NCI-H1417 treated with DMSO at 0.1 percent for 48 hours (cell line): ENCODE data around the gene PLCB1.

Experiments used
- DNase-seq: peaks from one replicate; lab custom pipeline; 2025; lab: John Stamatoyannopoulos, UW

The PLCB1 gene

GRCh38 chr20:8720089-8720488, 588.0 kb downstream of the PLCB1 start:
- no peak for DNase-seq

GRCh38 chr20:8721098-8721497, 589.0 kb downstream of the PLCB1 start:
- peak; percentile 12 for DNase-seq

- DNase-seq, result peak; percentile 14
Observed at GRCh38 chr20:8722277-8722928, 590.3 kb downstream of the PLCB1 start.

DNA sequence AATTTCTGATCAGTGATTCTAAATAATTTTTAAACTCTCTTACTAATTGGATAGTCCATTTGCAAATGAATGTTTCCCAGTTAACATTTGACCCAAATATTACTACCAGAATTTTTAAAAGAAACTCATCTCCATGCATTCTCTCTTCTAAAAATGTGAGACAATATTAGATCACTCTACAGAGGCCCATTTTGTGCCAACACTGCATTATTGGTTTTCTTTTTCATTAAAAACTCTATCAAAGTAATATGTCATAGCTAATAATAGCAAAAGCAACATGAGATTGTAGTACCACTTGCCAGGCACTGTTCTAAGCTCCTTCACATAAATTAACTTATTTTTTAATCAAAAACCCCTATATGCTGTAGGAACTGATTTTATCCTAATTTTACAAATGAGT, 591.2 kb downstream of the PLCB1 start:
- no peak for DNase-seq

DNA sequence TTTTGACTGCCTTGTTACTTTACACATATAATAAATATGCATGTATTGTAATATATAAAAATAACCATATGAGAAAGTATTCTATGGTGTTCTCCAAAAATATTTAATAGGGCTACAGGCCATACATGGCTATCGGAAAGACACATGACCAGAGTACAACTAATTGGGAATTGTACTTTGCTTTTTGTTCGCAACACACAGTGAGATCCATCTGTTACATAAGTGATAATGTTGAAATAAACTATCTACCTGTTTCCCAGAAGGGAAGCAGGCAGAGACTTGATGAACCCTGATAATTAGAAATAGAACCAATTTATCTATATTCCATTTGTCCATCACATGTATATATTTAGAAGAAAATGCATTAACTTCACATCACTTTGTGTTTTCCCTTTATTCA, 592.8 kb downstream of the PLCB1 start:
- no peak for DNase-seq

GRCh38 chr20:8726460-8726859, 594.4 kb downstream of the PLCB1 start:
- no peak for DNase-seq

GRCh38 chr20:8735014-8735413, 602.9 kb downstream of the PLCB1 start:
- DNase-seq, result no peak

GRCh38 chr20:8735674-8736073, 603.6 kb downstream of the PLCB1 start:
- DNase-seq, result no peak

GRCh38 chr20:8740265-8740664, 608.2 kb downstream of the PLCB1 start:
- no peak for DNase-seq

DNA sequence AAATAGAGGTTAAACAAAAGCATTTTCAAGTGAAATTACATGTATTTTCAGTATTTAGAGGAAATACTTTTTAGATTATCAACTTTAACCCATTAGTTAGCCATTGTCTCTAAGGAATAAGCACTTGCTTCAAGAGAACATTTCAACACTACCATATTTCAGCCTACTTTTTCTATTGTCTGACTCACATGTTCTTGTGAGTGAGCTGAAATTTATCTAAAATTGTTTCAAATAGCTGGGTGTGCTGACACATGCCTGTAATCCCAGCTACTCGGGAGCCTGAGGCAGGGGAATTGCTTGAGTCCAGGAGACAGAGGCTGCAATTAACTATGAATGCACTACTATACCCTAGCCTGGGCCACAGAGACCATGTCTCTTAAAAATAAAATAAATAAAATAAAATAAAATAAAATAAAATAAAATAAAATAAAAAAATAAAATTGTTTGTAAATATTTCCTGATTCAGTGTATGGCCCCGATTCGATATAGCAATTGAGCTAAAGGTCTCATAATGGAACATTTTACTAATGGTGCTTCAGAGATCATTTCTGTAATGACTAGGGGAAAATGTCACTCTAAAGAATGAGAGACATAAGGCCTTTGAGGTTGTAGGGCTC, 612.3 kb downstream of the PLCB1 start:
- DNase-seq, result no peak

DNA sequence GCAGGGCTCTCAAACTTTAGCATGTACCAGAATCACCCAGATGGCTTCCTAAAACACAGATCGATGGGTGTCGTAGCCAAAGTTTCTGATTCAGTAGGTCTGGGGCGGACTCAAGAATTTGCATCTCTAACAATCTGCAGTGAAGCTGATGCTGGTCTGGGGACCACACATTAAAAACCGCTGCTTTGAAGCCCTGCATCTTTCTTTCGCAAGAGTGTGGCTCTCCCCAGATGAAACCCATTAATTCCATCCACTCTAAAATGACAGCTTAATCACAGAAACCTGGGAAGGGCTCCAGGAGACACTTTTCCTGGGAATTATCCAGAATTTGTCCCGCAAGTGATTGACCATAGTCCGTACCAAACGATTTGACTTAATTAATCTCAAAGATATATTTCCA, 617.0 kb downstream of the PLCB1 start:
- no peak for DNase-seq

DNA sequence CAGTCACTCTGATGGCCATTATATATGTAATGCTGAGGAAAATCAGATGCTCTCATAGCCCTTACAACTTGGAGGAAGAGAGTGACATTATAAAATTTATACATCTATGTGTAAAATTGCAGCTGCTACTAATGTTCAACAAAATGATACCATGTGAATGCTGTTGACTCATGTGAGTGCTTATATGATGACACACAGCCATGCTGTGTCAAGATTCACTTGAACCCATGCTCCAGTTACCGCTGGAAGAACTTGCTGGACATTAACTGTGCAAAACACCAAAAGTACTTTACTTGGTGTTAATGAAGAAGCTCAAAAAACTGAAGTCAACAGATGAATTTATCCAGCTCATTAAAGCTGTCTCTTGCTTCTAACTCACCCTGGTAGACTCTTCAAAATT, 617.9 kb downstream of the PLCB1 start:
- DNase-seq, result no peak

- no peak for DNase-seq
Observed at GRCh38 chr20:8755340-8756118, 623.5 kb downstream of the PLCB1 start.

DNA sequence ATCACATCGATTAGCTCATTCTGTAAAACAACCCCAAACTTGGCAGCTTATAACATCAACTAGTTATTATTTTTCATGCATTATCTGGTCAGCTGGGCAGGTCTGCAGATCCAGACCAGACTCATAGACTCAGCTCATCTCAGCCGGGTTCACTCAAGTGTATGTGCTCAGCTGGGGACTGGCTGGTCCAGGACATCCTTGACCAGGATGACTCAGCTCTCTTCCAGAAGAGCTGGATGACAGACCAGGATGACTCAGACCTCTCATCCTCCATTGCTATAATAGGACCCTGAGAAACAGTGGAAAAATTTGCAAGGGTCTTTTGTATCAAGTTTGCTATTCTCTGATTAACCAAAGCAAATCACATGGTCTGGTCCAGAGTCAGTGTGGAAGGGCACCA, 624.3 kb downstream of the PLCB1 start:
- DNase-seq, result no peak

DNA sequence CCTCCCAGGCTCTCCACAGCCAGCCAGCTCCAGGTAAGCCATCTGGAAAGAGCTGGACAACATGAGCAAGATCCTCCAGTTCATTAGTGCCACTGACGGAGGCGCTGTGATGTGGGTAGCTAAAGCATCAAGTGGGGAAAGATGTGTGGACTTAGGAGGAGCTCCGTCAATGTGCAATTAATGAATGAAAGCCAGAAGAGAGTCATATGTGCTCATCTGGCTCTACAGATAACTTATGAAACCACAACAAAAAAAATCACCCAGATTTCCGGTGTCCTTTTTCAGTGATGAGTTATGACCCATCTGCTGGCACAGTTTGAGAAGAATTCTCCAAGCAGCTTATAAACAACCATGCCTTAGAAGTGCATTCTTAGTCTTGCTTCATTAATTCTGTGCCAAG, 625.1 kb downstream of the PLCB1 start:
- no peak for DNase-seq

GRCh38 chr20:8764344-8764962, 632.4 kb downstream of the PLCB1 start:
- no peak for DNase-seq

DNA sequence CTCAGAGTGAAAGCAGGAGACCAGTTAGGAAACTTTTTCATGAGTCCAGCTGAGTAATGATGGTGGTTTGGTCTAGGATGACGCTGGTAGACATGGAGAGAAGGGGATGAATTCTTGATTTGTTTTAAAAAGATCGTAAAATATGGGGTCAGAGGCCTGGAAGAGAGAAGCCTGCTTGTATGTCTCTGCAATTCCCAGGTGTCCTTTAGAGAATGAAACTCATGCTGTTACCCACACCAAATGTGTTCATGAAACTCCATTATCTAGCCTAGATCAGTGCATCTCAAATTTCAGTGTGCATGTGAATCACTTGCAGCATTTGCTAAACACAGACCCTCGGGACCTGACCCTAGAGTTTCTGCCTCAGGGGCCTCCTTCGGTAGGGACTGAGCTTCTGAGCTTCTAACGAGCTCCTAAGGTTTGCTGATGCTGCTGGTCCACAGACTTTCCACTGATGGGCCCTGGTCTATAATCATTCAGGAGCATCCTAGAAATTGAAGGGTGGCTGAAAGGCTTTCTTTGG, 634.9 kb downstream of the PLCB1 start:
- no peak for DNase-seq

DNA sequence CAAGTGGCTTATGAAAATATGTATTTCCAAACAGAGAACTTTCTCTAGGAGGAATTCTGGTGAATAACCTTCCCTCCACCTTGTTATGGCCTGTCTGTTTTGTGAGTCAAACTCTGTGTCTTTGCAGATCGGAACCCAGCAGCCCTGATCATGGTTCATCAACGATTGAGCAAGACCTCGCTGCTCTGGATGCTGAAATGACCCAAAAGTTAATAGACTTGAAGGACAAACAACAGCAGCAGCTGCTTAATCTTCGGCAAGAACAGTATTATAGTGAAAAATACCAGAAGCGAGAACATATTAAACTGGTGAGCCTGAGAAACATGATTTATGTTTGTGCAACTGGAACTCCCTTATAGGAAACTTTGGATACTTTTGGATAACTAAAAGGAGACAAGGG, 642.3 kb downstream of the PLCB1 start:
- no peak for DNase-seq

GRCh38 chr20:8777911-8778310, 645.8 kb downstream of the PLCB1 start:
- DNase-seq, result no peak

DNA sequence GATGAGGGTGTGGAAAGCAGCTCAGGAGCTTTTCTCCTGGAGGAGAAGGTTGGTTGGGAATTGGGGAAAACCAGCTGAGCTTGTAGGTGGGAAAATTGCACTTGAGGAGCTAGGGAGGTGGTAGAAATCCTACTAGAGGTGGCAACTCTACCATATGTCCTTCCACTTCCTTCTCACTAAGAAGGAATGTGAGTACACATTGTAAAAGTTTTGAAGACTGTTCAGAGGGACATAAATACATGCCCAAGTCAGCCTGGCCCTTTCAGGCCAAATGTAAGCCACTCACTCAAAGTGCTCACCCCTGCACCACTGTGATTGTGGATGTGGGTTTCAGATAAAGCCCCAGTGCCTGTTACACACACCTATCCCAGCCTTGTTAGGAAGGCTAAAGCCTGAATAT, 646.3 kb downstream of the PLCB1 start:
- DNase-seq, result no peak

GRCh38 chr20:8780915-8781314, 648.8 kb downstream of the PLCB1 start:
- DNase-seq, result no peak

GRCh38 chr20:8782804-8783203, 650.7 kb downstream of the PLCB1 start:
- no peak for DNase-seq

DNA sequence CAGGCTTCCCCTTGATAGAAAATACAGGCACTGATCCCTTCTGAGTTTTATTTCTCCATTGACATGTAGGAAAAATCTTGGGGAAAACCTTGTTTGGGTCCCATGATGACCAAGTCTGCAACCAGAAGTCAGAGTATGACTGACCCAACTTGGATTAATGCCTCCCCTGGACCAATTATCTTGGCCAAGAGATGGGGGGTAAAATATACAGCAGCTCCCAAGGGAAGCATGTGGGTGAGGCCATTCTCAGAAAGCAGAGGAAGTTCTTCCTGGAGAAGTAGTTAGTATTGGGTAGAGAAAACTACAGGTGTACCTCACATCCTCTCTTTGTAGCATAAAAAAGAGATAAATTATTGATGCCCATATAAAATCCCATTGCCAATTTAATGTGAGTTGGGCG, 651.7 kb downstream of the PLCB1 start:
- DNase-seq, result no peak
